HepG2 (cell line): Measurements from ENCODE around the gene CTIF. TPM values are rescaled to one million over a fixed set of nuclear protein-coding genes. Genes with fewer than 3 reads are reported as not detected.

Source experiments
- DNMT1 ChIP-seq: sonication (generic); formaldehyde crosslinking; IDR thresholded peaks from 2 replicates; pipeline ENCODE4 v1.5.1; 2020; ENCODE audit warnings: mild to moderate bottlenecking, missing genetic modification reagents
- KAT7 ChIP-seq: IDR thresholded peaks from 2 replicates; pipeline ENCODE4 v1.6.1; 2018; ENCODE audit warnings: borderline replicate concordance, missing compliant biosample characterization
- PCBP2 ChIP-seq: fragments of 200-400 bp; formaldehyde crosslinking; optimal IDR thresholded peaks from 2 replicates; pipeline ENCODE3; 2018; ENCODE audit warnings: low read length, low read depth; ENCODE audit not compliant: poor library complexity, severe bottlenecking
- RARA ChIP-seq: IDR thresholded peaks from 2 replicates; pipeline ENCODE4 v1.6.1; 2016; ENCODE audit warnings: missing genetic modification reagents, missing compliant biosample characterization
- RFXANK ChIP-seq: IDR thresholded peaks from 2 replicates; pipeline ENCODE4 v1.6.1; 2016
- SPEN ChIP-seq: sonication (generic); formaldehyde crosslinking; IDR thresholded peaks from 2 replicates; pipeline ENCODE4 v1.5.1; 2020; ENCODE audit warnings: low read depth, mild to moderate bottlenecking, missing genetic modification reagents
- ZBTB20 ChIP-seq: sonication (generic); formaldehyde crosslinking; IDR thresholded peaks from 2 replicates; pipeline ENCODE4 v1.8.1; 2023; ENCODE audit warnings: missing genetic modification reagents, low read depth, mild to moderate bottlenecking, borderline replicate concordance
- ZNF629 ChIP-seq: sonication (generic); formaldehyde crosslinking; conservative IDR thresholded peaks from 2 replicates; pipeline ENCODE4 v1.5.0; 2020; ENCODE audit warnings: missing genetic modification reagents
- ZNF703 ChIP-seq: sonication (generic); formaldehyde crosslinking; IDR thresholded peaks from 2 replicates; pipeline ENCODE4 v1.5.1; 2020; ENCODE audit warnings: missing genetic modification reagents, mild to moderate bottlenecking, moderate library complexity, borderline replicate concordance
- ZNF737 ChIP-seq: sonication (generic); formaldehyde crosslinking; IDR thresholded peaks from 2 replicates; pipeline ENCODE4 v1.5.0; 2020; ENCODE audit warnings: missing genetic modification reagents, mild to moderate bottlenecking, borderline replicate concordance
- polyA plus RNA-seq, 8 experiments: library from polyadenylated mRNA; depleted of rRNA in 3 of 8; stranded (reverse) in 7 of 8; unstranded in 1 of 8; fragments of >200 nt; fragmentation: Illumina TruSeq in 4 of 8; extraction: Trizol in 4 of 8; gene quantifications; 2 replicates each; pipeline versions ENCODE4 v1.2.1 to v1.2.3, GENCODE V29; 2011 to 2016; ENCODE audit warnings: low read depth in 4 of 8, missing spikeins in 1 of 8, mixed read lengths in 1 of 8; ENCODE audit not compliant: insufficient read depth in 1 of 8
- total RNA-seq, 5 experiments: library from RNA; depleted of rRNA; stranded (reverse); fragments of >200 nt; fragmentation: Illumina TruSeq; extraction: Trizol; gene quantifications; 2 replicates each; pipeline ENCODE4 v1.2.3, GENCODE V29; 2016; ENCODE audit warnings: low read depth in 1 of 5
- TF ChIP-seq, protein P1 (sequence below): IDR thresholded peaks from 2 replicates; pipeline ENCODE4 v1.6.1; 2016; ENCODE audit warnings: low read depth, missing genetic modification reagents, missing compliant biosample characterization
- TF ChIP-seq, protein P2 (sequence below): sonication (generic); formaldehyde crosslinking; conservative IDR thresholded peaks from 2 replicates; pipeline ENCODE4 v1.8.0; 2022; ENCODE audit warnings: low read depth, missing genetic modification reagents
- TF ChIP-seq, protein P3 (sequence below): sonication (generic); formaldehyde crosslinking; IDR thresholded peaks from 2 replicates; pipeline ENCODE4 v1.8.0; 2022; ENCODE audit warnings: mild to moderate bottlenecking, missing genetic modification reagents, borderline replicate concordance
- TF ChIP-seq, protein P4 (sequence below): IDR thresholded peaks from 2 replicates; pipeline ENCODE4 v1.6.1; 2016; ENCODE audit warnings: low read depth, control low read depth
- TF ChIP-seq, protein P5 (sequence below): sonication (generic); formaldehyde crosslinking; IDR thresholded peaks from 2 replicates; pipeline ENCODE4 v1.4.0; 2020; ENCODE audit warnings: missing genetic modification reagents, borderline replicate concordance
- TF ChIP-seq, protein P6 (sequence below): IDR thresholded peaks from 2 replicates; pipeline ENCODE4 v1.6.1; 2016; ENCODE audit warnings: missing genetic modification reagents, missing compliant biosample characterization

CTIF gene
- total and polyA plus RNA-seq, 2 of the 13 experiments (the other 11 are each of a cell fraction or from before 2014, with no cell fraction given): 18.2 to 28.0 TPM

DNA sequence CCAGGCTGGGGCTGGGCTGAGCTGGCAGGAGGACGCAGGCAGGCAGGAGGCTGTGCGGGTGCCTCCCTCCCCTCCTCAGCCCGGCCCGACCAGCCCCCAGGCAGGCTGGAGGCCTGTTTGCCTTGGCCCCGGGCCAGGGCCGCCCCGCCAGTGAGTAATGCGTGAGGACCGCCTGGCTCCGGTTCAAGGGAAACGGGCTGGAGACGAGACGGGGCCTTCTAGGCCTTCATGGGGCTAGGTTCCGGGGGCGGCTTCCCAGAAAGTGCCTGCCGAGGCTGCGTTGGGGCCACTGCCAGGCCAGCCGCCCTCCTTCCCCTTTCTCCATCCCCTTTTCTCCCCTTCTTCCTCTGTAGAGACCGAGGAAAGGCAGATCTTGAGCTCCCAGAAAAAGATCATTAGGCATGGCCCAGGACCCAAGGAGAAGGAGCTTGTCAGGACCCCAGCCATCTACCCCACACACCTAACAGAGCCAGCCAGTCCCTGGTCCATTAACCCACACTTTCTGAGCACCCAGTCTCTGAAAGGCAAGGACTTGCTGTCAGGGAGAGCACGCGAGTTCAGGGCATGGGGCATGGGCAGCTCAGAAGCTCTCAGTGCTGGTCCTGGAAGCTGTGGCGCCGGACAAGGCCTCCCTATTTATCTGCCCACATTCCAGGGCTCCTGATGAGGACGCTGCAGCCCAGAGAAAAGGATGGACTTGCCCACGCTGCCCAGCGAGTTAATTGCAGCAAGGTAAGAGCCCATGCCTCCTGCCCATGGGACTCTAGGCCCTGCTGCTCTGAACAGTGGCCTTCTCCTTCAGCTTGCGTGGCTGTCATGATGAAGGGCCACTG, 363.4 kb downstream of the CTIF start (continued):
- TF ChIP-seq, protein P1, sequence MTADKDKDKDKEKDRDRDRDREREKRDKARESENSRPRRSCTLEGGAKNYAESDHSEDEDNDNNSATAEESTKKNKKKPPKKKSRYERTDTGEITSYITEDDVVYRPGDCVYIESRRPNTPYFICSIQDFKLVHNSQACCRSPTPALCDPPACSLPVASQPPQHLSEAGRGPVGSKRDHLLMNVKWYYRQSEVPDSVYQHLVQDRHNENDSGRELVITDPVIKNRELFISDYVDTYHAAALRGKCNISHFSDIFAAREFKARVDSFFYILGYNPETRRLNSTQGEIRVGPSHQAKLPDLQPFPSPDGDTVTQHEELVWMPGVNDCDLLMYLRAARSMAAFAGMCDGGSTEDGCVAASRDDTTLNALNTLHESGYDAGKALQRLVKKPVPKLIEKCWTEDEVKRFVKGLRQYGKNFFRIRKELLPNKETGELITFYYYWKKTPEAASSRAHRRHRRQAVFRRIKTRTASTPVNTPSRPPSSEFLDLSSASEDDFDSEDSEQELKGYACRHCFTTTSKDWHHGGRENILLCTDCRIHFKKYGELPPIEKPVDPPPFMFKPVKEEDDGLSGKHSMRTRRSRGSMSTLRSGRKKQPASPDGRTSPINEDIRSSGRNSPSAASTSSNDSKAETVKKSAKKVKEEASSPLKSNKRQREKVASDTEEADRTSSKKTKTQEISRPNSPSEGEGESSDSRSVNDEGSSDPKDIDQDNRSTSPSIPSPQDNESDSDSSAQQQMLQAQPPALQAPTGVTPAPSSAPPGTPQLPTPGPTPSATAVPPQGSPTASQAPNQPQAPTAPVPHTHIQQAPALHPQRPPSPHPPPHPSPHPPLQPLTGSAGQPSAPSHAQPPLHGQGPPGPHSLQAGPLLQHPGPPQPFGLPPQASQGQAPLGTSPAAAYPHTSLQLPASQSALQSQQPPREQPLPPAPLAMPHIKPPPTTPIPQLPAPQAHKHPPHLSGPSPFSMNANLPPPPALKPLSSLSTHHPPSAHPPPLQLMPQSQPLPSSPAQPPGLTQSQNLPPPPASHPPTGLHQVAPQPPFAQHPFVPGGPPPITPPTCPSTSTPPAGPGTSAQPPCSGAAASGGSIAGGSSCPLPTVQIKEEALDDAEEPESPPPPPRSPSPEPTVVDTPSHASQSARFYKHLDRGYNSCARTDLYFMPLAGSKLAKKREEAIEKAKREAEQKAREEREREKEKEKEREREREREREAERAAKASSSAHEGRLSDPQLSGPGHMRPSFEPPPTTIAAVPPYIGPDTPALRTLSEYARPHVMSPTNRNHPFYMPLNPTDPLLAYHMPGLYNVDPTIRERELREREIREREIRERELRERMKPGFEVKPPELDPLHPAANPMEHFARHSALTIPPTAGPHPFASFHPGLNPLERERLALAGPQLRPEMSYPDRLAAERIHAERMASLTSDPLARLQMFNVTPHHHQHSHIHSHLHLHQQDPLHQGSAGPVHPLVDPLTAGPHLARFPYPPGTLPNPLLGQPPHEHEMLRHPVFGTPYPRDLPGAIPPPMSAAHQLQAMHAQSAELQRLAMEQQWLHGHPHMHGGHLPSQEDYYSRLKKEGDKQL (CRISPR knock-in tag): 0 out of 2 replicates have a peak, but pooled peaks have one; percentile 47
- TF ChIP-seq KAT7 (CRISPR knock-in tag) (no peak), ZBTB20 (CRISPR knock-in tag) (no peak), DNMT1 (CRISPR knock-in tag) (no peak), ZNF737 (CRISPR knock-in tag) (no peak), ZNF629 (CRISPR knock-in tag) (no peak), SPEN (CRISPR knock-in tag) (peak; percentile 93), ZNF703 (0 out of 2 replicates have a peak, but pooled peaks have one; percentile 51), RFXANK (CRISPR knock-in tag) (no peak), RARA (CRISPR knock-in tag) (peak; percentile 86), PCBP2 (no peak)
- TF ChIP-seq, protein P2, sequence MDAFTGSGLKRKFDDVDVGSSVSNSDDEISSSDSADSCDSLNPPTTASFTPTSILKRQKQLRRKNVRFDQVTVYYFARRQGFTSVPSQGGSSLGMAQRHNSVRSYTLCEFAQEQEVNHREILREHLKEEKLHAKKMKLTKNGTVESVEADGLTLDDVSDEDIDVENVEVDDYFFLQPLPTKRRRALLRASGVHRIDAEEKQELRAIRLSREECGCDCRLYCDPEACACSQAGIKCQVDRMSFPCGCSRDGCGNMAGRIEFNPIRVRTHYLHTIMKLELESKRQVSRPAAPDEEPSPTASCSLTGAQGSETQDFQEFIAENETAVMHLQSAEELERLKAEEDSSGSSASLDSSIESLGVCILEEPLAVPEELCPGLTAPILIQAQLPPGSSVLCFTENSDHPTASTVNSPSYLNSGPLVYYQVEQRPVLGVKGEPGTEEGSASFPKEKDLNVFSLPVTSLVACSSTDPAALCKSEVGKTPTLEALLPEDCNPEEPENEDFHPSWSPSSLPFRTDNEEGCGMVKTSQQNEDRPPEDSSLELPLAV (CRISPR knock-in tag): no peak
- TF ChIP-seq, protein P3, sequence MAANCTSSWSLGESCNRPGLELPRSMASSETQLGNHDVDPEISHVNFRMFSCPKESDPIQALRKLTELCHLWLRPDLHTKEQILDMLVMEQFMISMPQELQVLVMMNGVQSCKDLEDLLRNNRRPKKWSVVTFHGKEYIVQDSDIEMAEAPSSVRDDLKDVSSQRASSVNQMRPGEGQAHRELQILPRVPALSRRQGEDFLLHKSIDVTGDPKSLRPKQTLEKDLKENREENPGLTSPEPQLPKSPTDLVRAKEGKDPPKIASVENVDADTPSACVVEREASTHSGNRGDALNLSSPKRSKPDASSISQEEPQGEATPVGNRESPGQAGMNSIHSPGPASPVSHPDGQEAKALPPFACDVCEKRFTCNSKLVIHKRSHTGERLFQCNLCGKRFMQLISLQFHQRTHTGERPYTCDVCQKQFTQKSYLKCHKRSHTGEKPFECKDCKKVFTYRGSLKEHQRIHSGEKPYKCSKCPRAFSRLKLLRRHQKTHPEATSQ (CRISPR knock-in tag): no peak
- TF ChIP-seq, protein P4, sequence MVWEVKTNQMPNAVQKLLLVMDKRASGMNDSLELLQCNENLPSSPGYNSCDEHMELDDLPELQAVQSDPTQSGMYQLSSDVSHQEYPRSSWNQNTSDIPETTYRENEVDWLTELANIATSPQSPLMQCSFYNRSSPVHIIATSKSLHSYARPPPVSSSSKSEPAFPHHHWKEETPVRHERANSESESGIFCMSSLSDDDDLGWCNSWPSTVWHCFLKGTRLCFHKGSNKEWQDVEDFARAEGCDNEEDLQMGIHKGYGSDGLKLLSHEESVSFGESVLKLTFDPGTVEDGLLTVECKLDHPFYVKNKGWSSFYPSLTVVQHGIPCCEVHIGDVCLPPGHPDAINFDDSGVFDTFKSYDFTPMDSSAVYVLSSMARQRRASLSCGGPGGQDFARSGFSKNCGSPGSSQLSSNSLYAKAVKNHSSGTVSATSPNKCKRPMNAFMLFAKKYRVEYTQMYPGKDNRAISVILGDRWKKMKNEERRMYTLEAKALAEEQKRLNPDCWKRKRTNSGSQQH (CRISPR knock-in tag): no peak
- TF ChIP-seq, protein P5, sequence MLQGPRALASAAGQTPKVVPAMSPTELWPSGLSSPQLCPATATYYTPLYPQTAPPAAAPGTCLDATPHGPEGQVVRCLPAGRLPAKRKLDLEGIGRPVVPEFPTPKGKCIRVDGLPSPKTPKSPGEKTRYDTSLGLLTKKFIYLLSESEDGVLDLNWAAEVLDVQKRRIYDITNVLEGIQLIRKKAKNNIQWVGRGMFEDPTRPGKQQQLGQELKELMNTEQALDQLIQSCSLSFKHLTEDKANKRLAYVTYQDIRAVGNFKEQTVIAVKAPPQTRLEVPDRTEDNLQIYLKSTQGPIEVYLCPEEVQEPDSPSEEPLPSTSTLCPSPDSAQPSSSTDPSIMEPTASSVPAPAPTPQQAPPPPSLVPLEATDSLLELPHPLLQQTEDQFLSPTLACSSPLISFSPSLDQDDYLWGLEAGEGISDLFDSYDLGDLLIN: no peak
- TF ChIP-seq, protein P6, sequence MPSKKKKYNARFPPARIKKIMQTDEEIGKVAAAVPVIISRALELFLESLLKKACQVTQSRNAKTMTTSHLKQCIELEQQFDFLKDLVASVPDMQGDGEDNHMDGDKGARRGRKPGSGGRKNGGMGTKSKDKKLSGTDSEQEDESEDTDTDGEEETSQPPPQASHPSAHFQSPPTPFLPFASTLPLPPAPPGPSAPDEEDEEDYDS (CRISPR knock-in tag): peak; percentile 50; the same call in 1 of the 2 replicates
